ENCODE results near the gene NNMT.
A peak's percentile ranks its signal among the peaks of the same experiment; 100 is the strongest.

Gene NNMT

DNA sequence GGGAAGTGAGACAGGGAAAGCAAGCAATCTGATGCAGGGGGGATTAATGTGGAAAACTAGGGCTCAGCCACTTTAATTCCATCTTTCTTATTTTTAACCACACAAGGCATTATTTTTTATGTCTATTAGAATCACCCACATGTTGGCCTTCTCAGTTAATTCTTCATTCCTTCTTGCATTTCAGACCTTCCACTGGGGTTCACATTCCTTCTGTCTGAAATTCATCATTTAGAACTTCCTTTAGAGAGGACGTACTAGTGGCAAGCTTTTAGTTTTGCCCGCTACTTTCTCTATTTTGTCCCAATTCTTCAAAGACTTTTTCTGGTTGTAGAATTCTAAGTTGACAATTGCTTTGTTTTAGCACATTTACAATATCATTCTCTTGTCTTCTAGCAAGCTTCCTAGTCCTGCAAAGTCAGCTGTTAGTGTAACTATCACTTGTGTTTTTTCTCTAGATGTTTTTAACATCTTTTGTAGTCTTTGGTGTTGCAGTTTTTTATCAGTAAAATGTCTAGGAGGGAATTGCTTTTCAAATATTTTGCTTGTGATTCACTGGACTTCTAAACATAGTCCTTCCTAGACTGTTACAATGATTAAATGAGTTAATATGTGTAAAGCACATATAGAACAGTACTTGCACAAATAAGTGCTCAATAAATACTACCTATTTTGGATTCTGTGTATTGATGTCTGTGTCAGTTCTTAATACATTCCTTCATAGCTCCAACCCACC, 5.5 kb upstream of the NNMT start:
- Histone ChIP-seq H3K4me3 (ENCODE audit: low read length) (no peak overlapping the region), H3K36me3 (replicated peaks; ENCODE audit: insufficient read depth, low read length) (no peaks in the 10 kb centered on the region), H3K9ac (ENCODE audit: low read length) (no peak overlapping the region), H3K4me1 (ENCODE audit: low read length) (no peaks in the 10 kb centered on the region), H3K4me2 (ENCODE audit: low read depth, low read length) (peak overlapping the region; percentile 62), H3K27me3 (replicated peaks; ENCODE audit: insufficient read depth, low read length) (no peaks in the 10 kb centered on the region), H2AFZ (ENCODE audit: low read length) (no peak overlapping the region), H3K79me2 (ENCODE audit: low read length) (no peaks in the 10 kb centered on the region), H3F3A (ENCODE audit: insufficient read depth, low read length) (no peaks in the 10 kb centered on the region), H3K9me3 (replicated peaks; ENCODE audit: insufficient read depth, low read length) (no peaks in the 10 kb centered on the region), H3K9me2 (replicated peaks; ENCODE audit: insufficient read depth, low read length) (no peaks in the 10 kb centered on the region), H4K20me1 (ENCODE audit: insufficient read depth, low read length) (no peaks in the 10 kb centered on the region), H3K27ac (ENCODE audit: low read length) (no peak overlapping the region)
- TF ChIP-seq EZH2phosphoT487 (IDR thresholded peaks at IDR 0.05; ENCODE audit: low read length) (no peak), CTCF (IDR thresholded peaks at IDR 0.05; ENCODE audit: low read length) (no peak), EZH2 (optimal IDR thresholded peaks at IDR 0.05; ENCODE audit: low read depth, low read length) (no peak)
- no peak for DNase-seq

- no peaks in the 10 kb centered on the region for H3F3A ChIP-seq (ENCODE audit: insufficient read depth, low read length)
- H4K20me1 ChIP-seq (ENCODE audit: insufficient read depth, low read length): no peaks in the 10 kb centered on the region
Observed at GRCh38 chr11:114291381-114291780, 4.8 kb upstream of the NNMT start.

GRCh38 chr11:114291842-114292680, 4.1 kb upstream of the NNMT start:
- Histone ChIP-seq H2AFZ (ENCODE audit: low read length) (peak overlapping the region; percentile 44), H3K4me2 (ENCODE audit: low read depth, low read length) (peak overlapping the region; percentile 62), H3K9me2 (replicated peaks; ENCODE audit: insufficient read depth, low read length) (no peaks in the 10 kb centered on the region), H3K79me2 (ENCODE audit: low read length) (no peaks in the 10 kb centered on the region), H3K27ac (ENCODE audit: low read length) (no peak overlapping the region), H3F3A (ENCODE audit: insufficient read depth, low read length) (no peaks in the 10 kb centered on the region), H3K9me3 (replicated peaks; ENCODE audit: insufficient read depth, low read length) (no peaks in the 10 kb centered on the region), H3K27me3 (replicated peaks; ENCODE audit: insufficient read depth, low read length) (no peaks in the 10 kb centered on the region), H3K9ac (ENCODE audit: low read length) (no peak overlapping the region; the same call in 1 of the 2 replicates), H3K4me3 (ENCODE audit: low read length) (peak overlapping the region; percentile 38), H3K4me1 (ENCODE audit: low read length) (no peaks in the 10 kb centered on the region), H4K20me1 (ENCODE audit: insufficient read depth, low read length) (no peaks in the 10 kb centered on the region), H3K36me3 (replicated peaks; ENCODE audit: insufficient read depth, low read length) (no peaks in the 10 kb centered on the region)
- peak; percentile 23 for DNase-seq
- TF ChIP-seq CTCF (IDR thresholded peaks at IDR 0.05; ENCODE audit: low read length) (no peak), EZH2phosphoT487 (IDR thresholded peaks at IDR 0.05; ENCODE audit: low read length) (no peak), EZH2 (optimal IDR thresholded peaks at IDR 0.05; ENCODE audit: low read depth, low read length) (no peak)

More at GRCh38 chr11:114291381-114291780, 4.8 kb upstream of the NNMT start:
- peak overlapping the region; percentile 44 for H2AFZ ChIP-seq (ENCODE audit: low read length)
- H3K4me1 ChIP-seq (ENCODE audit: low read length): no peaks in the 10 kb centered on the region
- no peak overlapping the region for H3K9ac ChIP-seq (ENCODE audit: low read length)
- no peaks in the 10 kb centered on the region for H3K9me2 ChIP-seq (replicated peaks; ENCODE audit: insufficient read depth, low read length)
- H3K36me3 ChIP-seq (replicated peaks; ENCODE audit: insufficient read depth, low read length): no peaks in the 10 kb centered on the region
- peak overlapping the region; percentile 38; the same call in 1 of the 2 replicates for H3K4me3 ChIP-seq (ENCODE audit: low read length)
- TF ChIP-seq CTCF (IDR thresholded peaks at IDR 0.05; ENCODE audit: low read length) (no peak), EZH2phosphoT487 (IDR thresholded peaks at IDR 0.05; ENCODE audit: low read length) (no peak), EZH2 (optimal IDR thresholded peaks at IDR 0.05; ENCODE audit: low read depth, low read length) (no peak)
- no peaks in the 10 kb centered on the region for H3K79me2 ChIP-seq (ENCODE audit: low read length)
- H3K27ac ChIP-seq (ENCODE audit: low read length): no peak overlapping the region
- H3K27me3 ChIP-seq (replicated peaks; ENCODE audit: insufficient read depth, low read length): no peaks in the 10 kb centered on the region
- H3K4me2 ChIP-seq (ENCODE audit: low read depth, low read length): peak overlapping the region; percentile 62
- peak; percentile 18 for DNase-seq
- H3K9me3 ChIP-seq (replicated peaks; ENCODE audit: insufficient read depth, low read length): no peaks in the 10 kb centered on the region
